PC-3 (cell line): Measurements from ENCODE around the gene PCDHGA3.

Source experiments
- CTCF ChIP-seq: fragments of 300-600 bp; sonication (generic); conservative IDR thresholded peaks from 2 replicates; pipeline ENCODE4 v1.5.1; 2017; ENCODE audit warnings: antibody characterized with exemption, low read depth, mild to moderate bottlenecking, low read length
- EZH2 ChIP-seq: fragments of 300-600 bp; sonication (generic); IDR thresholded peaks from one replicate; pipeline ENCODE4 v1.6.1; 2017; ENCODE audit warnings: antibody characterized with exemption, mild to moderate bottlenecking, low read length; ENCODE audit not compliant: unreplicated experiment
- EZH2phosphoT487 ChIP-seq: fragments of 300-600 bp; sonication (generic); IDR thresholded peaks from 2 replicates; pipeline ENCODE4 v1.6.1; 2018; ENCODE audit warnings: mild to moderate bottlenecking, antibody characterized with exemption, low read length, borderline replicate concordance

- TF ChIP-seq CTCF (no peak), EZH2phosphoT487 (no peak), EZH2 (no peak)
These were observed 1.7 kb downstream of the PCDHGA3 start for GRCh38 chr5:141345327-141345726.
